Stimulated activated CD8-positive, alpha-beta memory T cell treated with anti-CD3 and anti-CD28 coated beads, Interleukin-7, amount 100 ng/mL, for 1 hour (primary cell): ENCODE data around the gene TBX4.
"Not testable (repeated sequence)": the region's sequence is repeated elsewhere in the genome, so short reads cannot be mapped to it uniquely, and the experiment has no call there.

Experiments used
- DNase-seq, 2 donors: peaks; one replicate each; pipeline ENCODE4 v3.0.0-alpha.2; 2020; ENCODE audit warnings: low read depth in 2 of 2

The TBX4 gene

DNA sequence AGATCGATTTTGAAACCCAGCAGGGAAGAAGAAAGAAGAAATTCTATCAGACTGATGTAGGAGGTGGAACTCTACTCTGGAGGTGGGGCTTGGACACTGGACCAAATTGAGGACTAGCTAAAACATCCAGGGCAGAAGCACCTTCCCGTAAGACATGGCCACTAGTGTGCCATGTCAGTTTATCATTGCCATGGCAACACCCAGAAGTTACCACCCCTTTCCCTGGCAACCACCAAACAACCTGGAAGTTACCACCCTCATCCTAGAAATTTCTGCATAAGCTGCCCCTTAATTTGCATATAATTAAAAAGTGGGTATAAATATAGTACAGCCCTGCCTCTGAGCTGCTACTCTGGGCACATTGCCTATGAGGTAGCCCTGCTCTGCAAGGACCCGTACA, 72.1 kb downstream of the TBX4 start:
- no peak for DNase-seq

DNA sequence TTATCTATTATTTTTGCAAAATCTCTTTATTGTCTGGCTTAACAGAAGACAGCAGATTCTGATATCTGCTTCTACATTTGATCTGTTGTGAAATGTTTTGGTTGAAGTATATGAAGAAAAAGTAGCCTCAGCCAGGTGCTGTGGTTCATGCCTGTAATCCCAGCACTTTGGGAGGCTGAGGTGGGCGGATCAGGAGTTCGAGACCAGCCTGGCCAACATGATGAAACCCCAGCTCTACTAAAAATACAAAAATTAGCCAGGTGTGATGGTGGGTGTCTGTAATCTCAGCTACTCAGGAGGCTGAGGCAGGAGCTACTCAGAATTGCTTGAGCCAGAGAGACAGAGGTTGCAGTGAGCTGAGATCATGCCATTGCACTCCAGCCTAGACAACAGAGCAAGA, 75.2 kb downstream of the TBX4 start:
- not testable (repeated sequence) for DNase-seq

GRCh38 chr17:61528171-61528570, 75.9 kb downstream of the TBX4 start:
- no peak for DNase-seq

GRCh38 chr17:61531223-61531622, 79.0 kb downstream of the TBX4 start:
- no peak for DNase-seq

- no peak for DNase-seq
These were observed 80.6 kb downstream of the TBX4 start for GRCh38 chr17:61532826-61533225.

DNA sequence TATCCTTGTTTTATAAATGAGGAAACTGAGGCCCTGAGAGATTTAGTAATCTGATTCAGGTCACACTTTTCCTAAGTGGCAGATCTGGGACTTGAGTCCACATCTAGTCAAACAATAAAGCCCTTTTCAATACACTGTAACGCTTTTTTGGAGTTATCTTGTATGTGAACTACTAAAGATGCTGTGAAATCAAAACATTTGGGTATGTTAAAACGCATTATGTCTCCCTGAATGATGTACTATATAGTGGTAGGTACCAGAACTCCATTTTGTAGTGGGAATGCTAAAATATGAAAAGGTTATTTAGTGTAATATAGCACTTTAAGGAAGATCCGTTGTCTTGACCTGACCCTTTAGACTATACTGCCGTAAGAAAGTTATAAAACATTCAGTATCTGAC, 81.6 kb downstream of the TBX4 start:
- DNase-seq, result no peak

DNA sequence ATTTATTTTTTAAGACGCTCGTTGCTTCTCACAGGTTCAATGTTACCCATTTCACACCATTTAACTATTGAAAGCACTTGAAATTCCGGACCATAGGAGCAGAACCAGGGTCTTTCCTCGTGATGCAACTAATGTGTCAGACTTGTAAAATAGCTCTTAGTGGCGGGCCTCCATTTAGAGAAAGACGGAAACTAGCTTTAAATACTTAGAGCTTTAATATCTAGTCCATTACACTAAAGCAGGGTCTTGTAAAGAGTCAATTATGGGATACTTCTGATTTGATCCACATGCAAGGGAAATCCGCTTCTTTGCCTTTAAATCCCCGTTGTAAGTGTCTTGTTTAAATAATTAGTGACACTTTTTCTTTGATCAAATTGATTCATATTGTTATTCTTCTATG, 82.2 kb downstream of the TBX4 start:
- DNase-seq, result no peak
